Hematopoietic multipotent progenitor cell (in vitro differentiated cells): ENCODE measurements around the gene ARL6IP5. TPM values are rescaled to one million over a fixed set of nuclear protein-coding genes. Genes with fewer than 3 reads are reported as not detected.
A peak's percentile ranks its signal among the peaks of the same experiment; 100 is the strongest.

Experiments
- DNase-seq, 3 donors: peaks; one replicate each; pipeline ENCODE4 v3.0.0-alpha.2; 2011 to 2015; ENCODE audit warnings: low read depth in 2 of 3, low spot score in 2 of 3
- total RNA-seq: library from RNA; depleted of rRNA; stranded (reverse); fragments of >200 nt; gene quantifications from one replicate; pipeline ENCODE4 v1.2.3, GENCODE V29; 2012

Gene ARL6IP5
- total RNA-seq, 1 donor, result 144 TPM

- DNase-seq, result no peak
Observed at GRCh38 chr3:69115731-69116130, 31.0 kb downstream of the ARL6IP5 start.

- DNase-seq, result no peak
Observed at GRCh38 chr3:69116162-69116561, 31.4 kb downstream of the ARL6IP5 start.

- no peak for DNase-seq
Observed at GRCh38 chr3:69116897-69117296, 32.2 kb downstream of the ARL6IP5 start.

GRCh38 chr3:69118555-69118954 lies 33.8 kb downstream of the ARL6IP5 start:
- DNase-seq, result no peak

- no peak for DNase-seq
Observed at GRCh38 chr3:69119138-69119537, 34.4 kb downstream of the ARL6IP5 start.

- no peak for DNase-seq
Observed at GRCh38 chr3:69119681-69120080, 34.9 kb downstream of the ARL6IP5 start.

GRCh38 chr3:69120879-69121464 lies 36.2 kb downstream of the ARL6IP5 start:
- peak; percentile 62 to 88 (median 77) for DNase-seq

- DNase-seq, result no peak
Observed at GRCh38 chr3:69121513-69121912, 36.8 kb downstream of the ARL6IP5 start.

- DNase-seq, result no peak
Observed at GRCh38 chr3:69121950-69122349, 37.2 kb downstream of the ARL6IP5 start.

GRCh38 chr3:69122403-69122802 lies 37.7 kb downstream of the ARL6IP5 start, which contains the start of gene LMOD3:
TSS of gene LMOD3 (minus strand) at chr3:69122595. CDS start at chr3:69122386, 209 bp downstream.
- DNase-seq, result no peak

- DNase-seq, result no peak
Observed at GRCh38 chr3:69126216-69126615, 41.5 kb downstream of the ARL6IP5 start.

- no peak for DNase-seq
Observed at GRCh38 chr3:69126999-69127398, 42.3 kb downstream of the ARL6IP5 start.

- DNase-seq, result no peak
Observed at GRCh38 chr3:69128509-69128908, 43.8 kb downstream of the ARL6IP5 start.

- no peak for DNase-seq
Observed at GRCh38 chr3:69129531-69129930, 44.8 kb downstream of the ARL6IP5 start.

- DNase-seq, result no peak
Observed at GRCh38 chr3:69130689-69131088, 46.0 kb downstream of the ARL6IP5 start.

- no peak for DNase-seq
Observed at GRCh38 chr3:69137005-69137404, 52.3 kb downstream of the ARL6IP5 start.

- DNase-seq, result no peak
Observed at GRCh38 chr3:69137412-69137811, 52.7 kb downstream of the ARL6IP5 start.

- DNase-seq, result no peak
Observed at GRCh38 chr3:69141313-69141712, 56.6 kb downstream of the ARL6IP5 start.

- no peak for DNase-seq
Observed at GRCh38 chr3:69142090-69142489, 57.4 kb downstream of the ARL6IP5 start.

- no peak for DNase-seq
Observed at GRCh38 chr3:69142797-69143454, 58.2 kb downstream of the ARL6IP5 start.

- no peak for DNase-seq
Observed at GRCh38 chr3:69143612-69144011, 58.9 kb downstream of the ARL6IP5 start.

GRCh38 chr3:69144631-69145245 lies 60.0 kb downstream of the ARL6IP5 start:
- peak in 2 of 3 donors; percentile 31 to 69 for DNase-seq
